Right lobe of liver (tissue), 6 donors: ENCODE measurements around the gene GMPR. TPM values are rescaled to one million over a fixed set of nuclear protein-coding genes. Genes with fewer than 3 reads are reported as not detected.

Experiments used
- ATAC-seq, 4 donors: fragments of 200-7000 bp; cut with Tn5 transposase; one replicate each; pipeline ENCODE4 v1.9.1; 2020; ENCODE audit warnings: mild to moderate bottlenecking in 4 of 4, moderate library complexity in 4 of 4
- DNase-seq, 3 donors: peaks; one replicate each; pipeline ENCODE4 v3.0.0-alpha.2; 2020
- H3K27ac ChIP-seq, 3 donors: fragments of 200-600 bp; one replicate each; pipeline ENCODE4 v1.8.0; 2022
- H3K27me3 ChIP-seq, 2 donors: fragments of 200-600 bp; one replicate each; pipeline ENCODE4 v1.8.0; 2022
- H3K36me3 ChIP-seq, 4 donors: fragments of 200-600 bp; sonication (generic) in 1 of 4; one replicate each; pipeline versions ENCODE4 v1.5.1 to v1.8.0; 2017 to 2022; ENCODE audit warnings: control low read depth in 1 of 4
- H3K4me1 ChIP-seq, 4 donors: fragments of 200-600 bp; sonication (generic) in 1 of 4; one replicate each; pipeline versions ENCODE4 v1.5.1 to v1.8.0; 2017 to 2022; ENCODE audit warnings: control low read depth in 1 of 4
- H3K4me3 ChIP-seq, 3 donors: fragments of 200-600 bp; one replicate each; pipeline ENCODE4 v1.8.0; 2022
- H3K9me3 ChIP-seq, 4 donors: fragments of 200-600 bp; sonication (generic) in 1 of 4; one replicate each; pipeline versions ENCODE4 v1.5.1 to v1.8.0; 2017 to 2022; ENCODE audit warnings: control low read depth in 1 of 4
- POLR2A ChIP-seq: fragments of 450-650 bp; IDR thresholded peaks from one replicate; pipeline ENCODE4 v1.6.1; 2017; ENCODE audit warnings: antibody characterized with exemption, mild to moderate bottlenecking
- WGBS: methylation state at CpG from one replicate; pipeline ENCODE4 v1.1.6; 2018; ENCODE audit warnings: low coverage, low lambda C conversion rate; ENCODE audit not compliant: insufficient coverage; ENCODE audit errors: missing lambda C conversion rate; 5-methylcytosine and 5-hydroxymethylcytosine counted together
- intact Hi-C, 2 donors: fragments of 100-400 bp; cut with DNase I; formaldehyde crosslinking; loops; one replicate each; pipeline versions ENCODE4 v1.11.2 to v1.14.1; 2022
- total RNA-seq, 6 experiments: library from RNA; depleted of rRNA in 2 of 6; stranded (reverse); fragments of >200 nt in 2 of 6; fragmentation: NEBNext Ultra II Directional in 3 of 6; extraction: Animal tissue kit (Norgen Biotek cat#: 25700) in 3 of 6; gene quantifications; one replicate each; pipeline versions ENCODE4 v1.1.0 to v1.2.4, GENCODE V29; 2016 to 2023
- TF ChIP-seq, protein P1 (sequence below), 4 donors: fragments of 200-600 bp in 3 of 4; fragments of 450-650 bp in 1 of 4; IDR thresholded peaks; one replicate each; pipeline versions ENCODE4 v1.5.1 to v1.8.0; 2016 to 2022; ENCODE audit warnings: antibody characterized with exemption in 4 of 4, mild to moderate bottlenecking in 2 of 4
- donor health status: DM: no; HTN: yes; CAD: no.
- donor health status: DM: no; HTN: no; CAD: no.
- donor health status: DM: no; HTN: no; CAD: no.
- donor health status: DM: no; HTN: yes; CAD: no.
- donor health status: DM: no; HTN: yes; CAD: no.

GMPR gene
- total RNA-seq, 6 experiments from 2014 or later, result 3.7 to 6.5 (median 4.9) TPM

DNA sequence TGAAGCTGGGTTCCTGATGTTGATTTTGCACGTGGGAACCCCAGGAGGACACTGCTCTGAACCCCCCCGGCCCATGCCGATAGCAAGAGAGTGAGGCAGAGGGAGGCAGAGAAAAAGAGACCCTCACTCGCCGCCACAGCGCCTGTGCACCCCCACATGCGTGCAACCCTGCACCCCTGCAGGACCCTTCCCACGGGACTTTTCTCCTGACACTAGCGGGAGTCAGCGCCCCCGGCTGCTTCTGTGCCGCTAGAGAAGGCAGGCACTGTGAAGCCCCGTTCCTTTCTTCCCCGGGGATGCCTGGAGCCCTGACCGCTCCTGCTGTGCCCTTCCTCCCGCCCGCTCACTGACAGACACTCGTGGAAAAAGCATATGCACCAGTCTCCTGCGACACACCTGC lies 67.4 kb downstream of the GMPR start:
- no peak overlapping the region for H3K27ac ChIP-seq
- peaks cover 0 to 12% (median 0%) of the 10 kb centered on the region in 4 donors for H3K36me3 ChIP-seq
- intact Hi-C loops, result no loop called here
- ATAC-seq (no peak), DNase-seq (no peak)
- H3K4me1 ChIP-seq, result peaks cover 0 to 2% (median 0%) of the 10 kb centered on the region in 4 donors
- H3K9me3 ChIP-seq, result no peaks in the 10 kb centered on the region
- TF ChIP-seq, protein P1, sequence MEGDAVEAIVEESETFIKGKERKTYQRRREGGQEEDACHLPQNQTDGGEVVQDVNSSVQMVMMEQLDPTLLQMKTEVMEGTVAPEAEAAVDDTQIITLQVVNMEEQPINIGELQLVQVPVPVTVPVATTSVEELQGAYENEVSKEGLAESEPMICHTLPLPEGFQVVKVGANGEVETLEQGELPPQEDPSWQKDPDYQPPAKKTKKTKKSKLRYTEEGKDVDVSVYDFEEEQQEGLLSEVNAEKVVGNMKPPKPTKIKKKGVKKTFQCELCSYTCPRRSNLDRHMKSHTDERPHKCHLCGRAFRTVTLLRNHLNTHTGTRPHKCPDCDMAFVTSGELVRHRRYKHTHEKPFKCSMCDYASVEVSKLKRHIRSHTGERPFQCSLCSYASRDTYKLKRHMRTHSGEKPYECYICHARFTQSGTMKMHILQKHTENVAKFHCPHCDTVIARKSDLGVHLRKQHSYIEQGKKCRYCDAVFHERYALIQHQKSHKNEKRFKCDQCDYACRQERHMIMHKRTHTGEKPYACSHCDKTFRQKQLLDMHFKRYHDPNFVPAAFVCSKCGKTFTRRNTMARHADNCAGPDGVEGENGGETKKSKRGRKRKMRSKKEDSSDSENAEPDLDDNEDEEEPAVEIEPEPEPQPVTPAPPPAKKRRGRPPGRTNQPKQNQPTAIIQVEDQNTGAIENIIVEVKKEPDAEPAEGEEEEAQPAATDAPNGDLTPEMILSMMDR (IDR thresholded peaks at IDR 0.05), result no peak
- TF ChIP-seq POLR2A, result no peak
- WGBS, result 77% methylated on average over 14 of the region's 19 CpGs
- H3K27me3 ChIP-seq, result no peaks in the 10 kb centered on the region
- H3K4me3 ChIP-seq, result no peak overlapping the region

DNA sequence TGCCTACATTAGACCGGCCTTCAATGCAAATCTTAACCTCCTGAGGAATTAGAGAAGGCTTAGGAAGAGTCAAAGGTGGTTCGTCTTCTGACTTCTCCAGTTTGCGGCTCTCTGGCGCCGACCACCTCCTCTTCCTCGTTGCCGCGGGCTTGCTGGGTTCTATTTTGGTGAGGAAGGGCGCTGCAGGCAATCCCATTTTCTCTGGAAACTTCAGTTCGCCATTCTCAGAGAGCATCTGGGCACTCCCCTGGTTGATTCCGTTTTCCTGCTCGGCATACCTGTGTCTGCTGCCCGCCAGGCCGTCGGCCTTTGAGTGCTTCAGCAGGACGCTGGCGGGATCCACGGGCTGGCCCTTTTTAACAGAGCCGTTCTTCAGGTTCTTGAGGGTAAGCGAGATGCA lies 67.9 kb downstream of the GMPR start:
- WGBS, result 94% methylated on average over 10 of the region's 20 CpGs
- no peaks in the 10 kb centered on the region for H3K9me3 ChIP-seq
- H3K27me3 ChIP-seq, result no peaks in the 10 kb centered on the region
- TF ChIP-seq POLR2A, result no peak
- intact Hi-C loops, result no loop called here
- no peak overlapping the region for H3K4me3 ChIP-seq
- DNase-seq, result no peak
- peaks cover 0 to 12% (median 0%) of the 10 kb centered on the region in 4 donors for H3K36me3 ChIP-seq
- H3K4me1 ChIP-seq, result peaks cover 0 to 2% (median 0%) of the 10 kb centered on the region in 4 donors
- no peak for ATAC-seq
- no peak overlapping the region for H3K27ac ChIP-seq

DNA sequence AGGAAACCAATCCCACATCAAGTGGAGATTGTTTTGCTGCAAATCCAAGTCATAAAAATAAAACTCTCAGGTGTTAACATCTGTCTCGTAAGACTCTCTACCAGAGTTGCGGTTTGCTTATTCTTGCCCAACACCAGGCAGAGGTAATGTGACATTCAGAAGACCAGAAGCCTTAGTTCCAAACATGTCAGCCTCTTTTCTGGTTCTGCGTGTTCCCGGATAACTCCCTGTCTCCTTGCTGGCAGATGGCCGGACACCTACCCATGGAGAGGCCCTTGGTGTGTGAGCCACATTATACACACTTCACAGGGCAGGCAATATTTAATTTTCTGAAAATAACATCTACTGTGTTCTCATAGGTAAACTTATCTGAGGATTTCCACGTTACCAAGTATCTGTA lies 73.4 kb downstream of the GMPR start:
- no peaks in the 10 kb centered on the region for H3K27me3 ChIP-seq
- no peak for ATAC-seq
- 97% methylated on average over 5 of the region's 6 CpGs for WGBS

DNA sequence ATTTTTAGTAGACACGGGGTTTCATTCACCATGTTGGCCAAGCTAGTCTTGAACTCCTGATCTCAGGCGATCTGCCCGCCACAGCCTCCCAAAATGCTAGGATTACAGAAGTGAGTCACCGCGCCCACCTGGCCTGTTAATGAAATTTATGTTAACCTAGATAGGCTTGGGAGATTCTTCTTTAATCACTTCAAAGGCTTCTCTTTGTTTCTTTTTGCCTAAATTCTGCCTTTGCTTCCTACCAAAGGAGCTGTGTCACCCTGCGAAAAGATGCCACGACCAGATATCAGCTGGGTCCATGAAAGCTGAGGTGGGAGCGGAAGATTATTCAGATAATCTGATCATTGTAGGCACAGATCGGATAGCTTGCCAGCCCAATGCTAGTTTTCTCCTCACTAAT lies 75.3 kb downstream of the GMPR start:
- Histone ChIP-seq H3K4me1 (no peaks in the 10 kb centered on the region), H3K9me3 (no peaks in the 10 kb centered on the region), H3K27ac (no peak overlapping the region), H3K36me3 (no peaks in the 10 kb centered on the region), H3K4me3 (no peak overlapping the region), H3K27me3 (no peaks in the 10 kb centered on the region)
- intact Hi-C loops, result no loop called here
- 88% methylated on average over 7 of the region's 9 CpGs for WGBS
- no peak for DNase-seq
- TF ChIP-seq POLR2A, result no peak
- TF ChIP-seq, protein P1 (IDR thresholded peaks at IDR 0.05), result no peak
- no peak for ATAC-seq

More for the DNA sequence above, 73.4 kb downstream of the GMPR start:
- no peak for DNase-seq
- TF ChIP-seq, protein P1 (IDR thresholded peaks at IDR 0.05), result no peak
- no peak for TF ChIP-seq POLR2A
- Histone ChIP-seq H3K27ac (no peak overlapping the region), H3K36me3 (no peaks in the 10 kb centered on the region), H3K4me3 (no peak overlapping the region), H3K4me1 (no peaks in the 10 kb centered on the region), H3K9me3 (no peaks in the 10 kb centered on the region)
- intact Hi-C loops, result no loop called here

DNA sequence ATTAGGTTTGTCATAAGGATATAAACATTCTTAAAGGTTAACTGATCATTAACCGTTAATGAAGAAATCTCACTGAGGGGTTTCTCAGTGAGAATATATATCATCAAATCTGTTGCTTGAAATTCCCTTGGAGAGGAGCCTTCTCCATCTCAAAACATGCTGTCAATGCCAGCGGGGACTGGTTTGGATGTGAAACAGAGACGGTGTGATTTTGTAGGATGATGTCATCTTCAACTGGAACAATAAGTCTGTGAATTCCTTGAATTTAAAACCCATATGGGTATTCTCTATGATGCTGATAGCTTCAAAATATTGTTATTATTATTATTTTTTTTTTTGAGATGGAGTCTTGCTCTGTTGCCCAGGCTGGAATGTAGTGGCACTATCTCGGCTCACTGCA lies 75.9 kb downstream of the GMPR start:
- no peaks in the 10 kb centered on the region for H3K9me3 ChIP-seq
- H3K27ac ChIP-seq, result no peak overlapping the region
- TF ChIP-seq, protein P1 (IDR thresholded peaks at IDR 0.05), result no peak
- no peak for TF ChIP-seq POLR2A
- no peaks in the 10 kb centered on the region for H3K36me3 ChIP-seq
- no peaks in the 10 kb centered on the region for H3K27me3 ChIP-seq
- no peaks in the 10 kb centered on the region for H3K4me1 ChIP-seq
- DNase-seq (no peak), ATAC-seq (no peak)
- intact Hi-C loops, result no loop called here
- WGBS, result 100% methylated on average over 4 of the region's 4 CpGs
- H3K4me3 ChIP-seq, result no peak overlapping the region
